ENCODE data around the gene NLRP9. TPM values are rescaled to one million over a fixed set of nuclear protein-coding genes. Genes with fewer than 3 reads are reported as not detected.

The NLRP9 gene
- polyA plus RNA-seq, 2 of the 4 experiments (the other 2 are of a cell fraction): not detected

DNA sequence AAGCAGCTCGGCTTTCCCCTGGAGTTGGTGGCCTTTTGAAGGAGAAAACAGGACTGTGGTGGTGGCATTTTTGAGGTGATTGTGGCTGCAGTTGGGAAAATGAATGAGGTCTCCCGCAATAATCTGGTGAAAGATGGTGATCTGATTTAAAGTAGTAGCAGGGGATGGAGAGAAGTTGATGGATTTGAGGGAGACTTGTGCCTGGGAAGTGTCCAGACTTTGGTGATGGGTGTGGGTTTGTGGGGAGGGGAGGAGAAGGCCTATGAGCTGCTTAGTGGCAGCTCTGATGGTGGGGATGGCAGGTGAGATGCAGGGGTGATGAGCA lies 67.2 kb downstream of the NLRP9 start:
- H3K4me3 ChIP-seq: no peak overlapping the region
- H3K27ac ChIP-seq: peak overlapping the region in 1 of 2 experiments; percentile 42; a peak in 1 of 6 replicates
- 44% methylated on average over 2 of the region's 2 CpGs for WGBS (ENCODE audit: missing lambda C conversion rate)
- ChIA-PET CTCF (interaction anchor here (0.6 to 10.0 kb wide), 13 partner anchors 8 to 423 kb away, joined by 3 to 97 read pairs (median 6); partner anchors contain the start of genes CCDC106 and U2AF2), POLR2A (interaction anchor here (0.5 to 1.6 kb wide), 4 partner anchors 16 to 644 kb away, joined by 3 to 31 read pairs (median 5); partner anchors contain the start of genes FIZ1, U2AF2 and ZSCAN5A)
- TF ChIP-seq MAZ (IDR thresholded peaks at IDR 0.05; ENCODE audit: borderline replicate concordance, low read depth, low read length): no peak
- TF ChIP-seq TFCP2L1 (CRISPR knock-in tag; IDR thresholded peaks at IDR 0.05): no peak
- no peak for TF ChIP-seq HOXB5 (CRISPR knock-in tag; IDR thresholded peaks at IDR 0.05)
- H3K4me1 ChIP-seq: peaks cover 52% of the 10 kb centered on the region
- ATAC-seq: no peak
- no peak for FAIRE-seq
- H3K9me3 ChIP-seq: no peaks in the 10 kb centered on the region
- no peak for DNase-seq (ENCODE audit: low read depth in 1 of 2, low spot score in 1 of 2)
- H3K4me2 ChIP-seq: no peak overlapping the region

GRCh38 chr19:55670280-55671053 lies 67.7 kb downstream of the NLRP9 start:
- H3K4me1 ChIP-seq: peaks cover 51% of the 10 kb centered on the region
- H3K4me2 ChIP-seq: peak overlapping the region; percentile 22; the same call in 1 of the 3 replicates
- H3K9me3 ChIP-seq: no peaks in the 10 kb centered on the region
- 50% methylated on average over 23 of the region's 23 CpGs for WGBS (ENCODE audit: missing lambda C conversion rate)
- TF ChIP-seq RNF2 (IDR thresholded peaks at IDR 0.05; ENCODE audit: borderline replicate concordance, low read depth) (no peak), HDAC2 (IDR thresholded peaks at IDR 0.05) (0 out of 2 replicates have a peak, but pooled peaks have one; percentile 30)
- TF ChIP-seq, protein P1, sequence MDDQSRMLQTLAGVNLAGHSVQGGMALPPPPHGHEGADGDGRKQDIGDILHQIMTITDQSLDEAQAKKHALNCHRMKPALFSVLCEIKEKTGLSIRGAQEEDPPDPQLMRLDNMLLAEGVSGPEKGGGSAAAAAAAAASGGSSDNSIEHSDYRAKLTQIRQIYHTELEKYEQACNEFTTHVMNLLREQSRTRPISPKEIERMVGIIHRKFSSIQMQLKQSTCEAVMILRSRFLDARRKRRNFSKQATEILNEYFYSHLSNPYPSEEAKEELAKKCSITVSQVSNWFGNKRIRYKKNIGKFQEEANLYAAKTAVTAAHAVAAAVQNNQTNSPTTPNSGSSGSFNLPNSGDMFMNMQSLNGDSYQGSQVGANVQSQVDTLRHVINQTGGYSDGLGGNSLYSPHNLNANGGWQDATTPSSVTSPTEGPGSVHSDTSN (IDR thresholded peaks at IDR 0.05): peak; percentile 82
- TF ChIP-seq, protein P2, sequence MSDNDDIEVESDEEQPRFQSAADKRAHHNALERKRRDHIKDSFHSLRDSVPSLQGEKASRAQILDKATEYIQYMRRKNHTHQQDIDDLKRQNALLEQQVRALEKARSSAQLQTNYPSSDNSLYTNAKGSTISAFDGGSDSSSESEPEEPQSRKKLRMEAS (IDR thresholded peaks at IDR 0.05): peak; percentile 50
- ChIA-PET POLR2A (interaction anchor here (0.6 to 1.6 kb wide), 2 partner anchors 16 to 644 kb away, joined by 5 to 31 read pairs; partner anchors contain the start of genes U2AF2 and ZSCAN5A), CTCF (interaction anchor here (1.0 to 10.0 kb wide), 9 partner anchors 7 to 38 kb away, joined by 3 to 97 read pairs (median 11); partner anchors contain the start of genes CCDC106 and U2AF2)
- no peak overlapping the region for H3K4me3 ChIP-seq
- DNase-seq (ENCODE audit: low read depth in 1 of 2, low spot score in 1 of 2) (peak in 1 of 2 experiments; percentile 82), ATAC-seq (peak; percentile 62 to 71), FAIRE-seq (peak; percentile 98)
- H3K27ac ChIP-seq: peak overlapping the region in 1 of 2 experiments; percentile 42; a peak in 1 of 6 replicates

- Histone ChIP-seq H3K4me1 (peaks cover 51% of the 10 kb centered on the region), H3K4me3 (no peak overlapping the region), H3K9me3 (no peaks in the 10 kb centered on the region), H3K4me2 (peak overlapping the region; percentile 22; the same call in 1 of the 3 replicates), H3K27ac (no peak overlapping the region; a peak in 1 of 6 replicates)
- ChIA-PET POLR2A (interaction anchor here (2.5 kb wide), 1 partner anchor 15 kb away, joined by 12 read pairs; the partner anchor contains the start of gene U2AF2), CTCF (interaction anchor here (1.0 to 10.0 kb wide), 3 partner anchors 13 to 38 kb away, joined by 3 to 97 read pairs (median 30); partner anchors contain the start of gene U2AF2)
- no peak for DNase-seq (ENCODE audit: low read depth in 1 of 2, low spot score in 1 of 2)
- TF ChIP-seq EHF (CRISPR knock-in tag; IDR thresholded peaks at IDR 0.05): no peak
- no peak for TF ChIP-seq ESRRA (IDR thresholded peaks at IDR 0.05; ENCODE audit: borderline replicate concordance, low read length)
- TF ChIP-seq HOXA7 (CRISPR knock-in tag; IDR thresholded peaks at IDR 0.05): no peak
- TF ChIP-seq MYC (IDR thresholded peaks at IDR 0.05; ENCODE audit: borderline replicate concordance, low read length): no peak
- no peak for TF ChIP-seq HMGXB4 (CRISPR knock-in tag; IDR thresholded peaks at IDR 0.05; ENCODE audit: borderline replicate concordance)
- TF ChIP-seq RFX5 (IDR thresholded peaks at IDR 0.05): no peak
- no peak for TF ChIP-seq KDM5A (IDR thresholded peaks at IDR 0.05)
- no peak for TF ChIP-seq POLR2A (IDR thresholded peaks at IDR 0.05; ENCODE audit: low read length)
- no peak for TF ChIP-seq MAFK (IDR thresholded peaks at IDR 0.05; ENCODE audit: partially characterized antibody)
- TF ChIP-seq EP300 (IDR thresholded peaks at IDR 0.05): no peak
- no peak for TF ChIP-seq ZFP36 (IDR thresholded peaks at IDR 0.05; ENCODE audit: borderline replicate concordance, partially characterized antibody)
- TF ChIP-seq RARB (CRISPR knock-in tag; IDR thresholded peaks at IDR 0.05): no peak
- no peak for TF ChIP-seq ELK1 (IDR thresholded peaks at IDR 0.05; ENCODE audit: low read depth, low read length)
- TF ChIP-seq PHF8 (IDR thresholded peaks at IDR 0.05; ENCODE audit: borderline replicate concordance, low read depth): no peak
- TF ChIP-seq, protein P2 (IDR thresholded peaks at IDR 0.05): no peak
- no peak for TF ChIP-seq CBX8 (IDR thresholded peaks at IDR 0.05)
- no peak for TF ChIP-seq HOXB13 (CRISPR knock-in tag; IDR thresholded peaks at IDR 0.05; ENCODE audit: low read depth)
- TF ChIP-seq CBX2 (IDR thresholded peaks at IDR 0.05; ENCODE audit: borderline replicate concordance, low read depth): no peak
- TF ChIP-seq FOXS1 (CRISPR knock-in tag; IDR thresholded peaks at IDR 0.05): no peak
- TF ChIP-seq ZNF302 (CRISPR knock-in tag; IDR thresholded peaks at IDR 0.05): no peak
- FAIRE-seq: no peak
- WGBS (ENCODE audit: missing lambda C conversion rate): 89% methylated on average over 37 of the region's 43 CpGs
- ATAC-seq: no peak
These were observed 68.6 kb downstream of the NLRP9 start for GRCh38 chr19:55669418-55670279.

All from A549 (cell line).